Left hindlimb (tissue), 1 donor: ENCODE measurements around the gene BICRA.
"Not testable (repeated sequence)": the region's sequence is repeated elsewhere in the genome, so short reads cannot be mapped to it uniquely, and the experiment has no call there.

Experiments
- DNase-seq: peaks from one replicate; pipeline ENCODE4 v3.0.0-alpha.2; 2018

BICRA gene

DNA sequence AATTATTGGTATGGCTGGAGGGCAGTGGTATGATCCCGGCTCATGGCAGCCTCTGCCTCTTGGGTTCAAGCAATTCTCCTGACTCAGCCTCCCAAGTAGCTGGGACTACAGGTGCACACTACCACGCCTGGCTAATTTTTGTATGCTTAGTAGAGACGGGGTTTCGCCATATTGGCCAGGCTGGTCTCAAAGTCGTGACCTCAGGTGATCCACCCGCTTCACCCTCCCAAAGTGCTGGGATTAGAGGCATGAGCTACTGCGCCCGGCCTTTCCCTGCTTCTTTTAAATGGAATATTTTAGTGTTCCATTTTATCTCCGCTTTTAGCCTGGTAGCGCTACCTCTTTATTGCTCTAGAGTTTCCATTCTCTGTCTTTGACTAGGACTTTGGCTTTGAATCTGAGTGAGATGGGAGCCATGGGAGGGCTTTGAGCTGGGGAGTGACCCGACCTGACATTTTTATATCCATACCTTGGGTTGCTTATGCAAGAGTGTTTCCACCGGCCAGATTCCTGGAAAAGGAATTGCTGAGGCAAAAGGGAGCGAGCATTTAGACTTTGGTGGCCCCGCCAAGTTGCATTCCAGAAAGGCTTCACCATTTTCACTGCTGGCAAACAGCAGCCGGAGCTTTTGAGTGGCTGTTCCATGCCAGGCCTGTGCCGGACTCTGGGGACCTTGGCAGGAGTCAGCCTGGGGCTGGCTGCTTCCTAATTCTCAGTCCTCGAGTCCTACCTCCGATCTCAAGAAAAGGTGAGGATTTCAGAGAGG lies 22.9 kb downstream of the BICRA start:
- no peak for DNase-seq

DNA sequence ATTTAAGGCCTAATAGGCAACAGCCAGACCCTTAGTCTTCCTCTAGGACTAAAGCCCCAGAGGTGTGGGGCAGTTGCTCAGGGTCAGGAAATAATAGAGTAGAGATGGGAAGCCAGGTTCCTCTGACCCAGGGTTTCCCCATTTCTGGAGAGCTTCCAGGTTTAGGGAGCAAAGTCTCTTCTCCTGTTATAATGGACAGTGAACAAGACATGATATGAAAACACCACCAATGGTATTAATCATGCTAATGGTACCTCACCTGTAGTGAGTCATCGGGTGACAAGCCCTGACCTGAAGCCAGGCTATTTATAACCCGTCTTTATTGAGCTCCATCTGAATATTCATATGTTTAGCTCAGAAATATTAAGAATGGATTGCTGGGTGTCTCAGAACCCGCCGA lies 24.6 kb downstream of the BICRA start:
- no peak for DNase-seq

DNA sequence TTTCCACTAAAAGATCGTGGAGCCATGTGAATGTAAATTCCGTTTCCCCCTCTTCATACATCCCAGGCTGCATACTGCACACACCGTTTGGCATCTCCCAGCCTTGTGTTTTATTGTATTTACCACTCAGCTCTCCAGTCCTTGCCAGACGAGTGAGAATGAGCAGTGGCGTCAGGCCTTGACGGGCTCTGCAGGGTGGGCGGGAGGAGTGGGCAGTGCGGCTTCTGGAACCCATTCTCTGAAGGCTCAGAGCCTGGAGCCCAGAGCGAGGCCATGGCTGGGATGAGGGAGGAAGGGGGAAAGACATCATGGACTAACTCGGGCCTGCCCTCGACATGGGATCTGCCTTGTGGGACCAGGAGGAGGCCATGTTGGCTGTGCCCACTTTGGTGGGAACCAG lies 25.1 kb downstream of the BICRA start:
- no peak for DNase-seq

GRCh38 chr19:47635152-47635754 lies 26.3 kb downstream of the BICRA start:
- DNase-seq = not testable (repeated sequence)

GRCh38 chr19:47637550-47637949 lies 28.6 kb downstream of the BICRA start:
- no peak for DNase-seq

- DNase-seq = no peak
These were observed 33.1 kb downstream of the BICRA start for GRCh38 chr19:47641891-47642485.

GRCh38 chr19:47643281-47643680 lies 34.3 kb downstream of the BICRA start:
- no peak for DNase-seq

DNA sequence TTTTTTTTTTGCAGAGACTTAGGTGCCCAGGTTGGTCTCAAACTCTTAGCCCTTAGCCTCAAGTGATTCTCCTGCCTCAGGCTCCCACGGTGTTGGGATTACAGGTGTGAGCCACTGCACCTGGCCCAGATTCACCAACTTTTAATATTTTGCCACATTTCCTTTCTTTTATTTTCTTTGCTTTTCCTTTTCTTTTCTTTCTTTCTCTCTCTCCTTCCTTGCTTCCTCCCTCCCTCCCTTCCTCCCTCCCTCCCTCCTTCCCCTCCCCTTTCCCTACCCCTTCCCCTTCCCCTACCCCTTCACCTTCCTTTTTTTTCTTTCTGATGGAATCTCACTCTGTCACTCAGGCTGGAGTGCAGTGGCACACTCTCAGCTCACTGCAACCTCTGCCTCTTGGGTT lies 35.3 kb downstream of the BICRA start:
- no peak for DNase-seq

DNA sequence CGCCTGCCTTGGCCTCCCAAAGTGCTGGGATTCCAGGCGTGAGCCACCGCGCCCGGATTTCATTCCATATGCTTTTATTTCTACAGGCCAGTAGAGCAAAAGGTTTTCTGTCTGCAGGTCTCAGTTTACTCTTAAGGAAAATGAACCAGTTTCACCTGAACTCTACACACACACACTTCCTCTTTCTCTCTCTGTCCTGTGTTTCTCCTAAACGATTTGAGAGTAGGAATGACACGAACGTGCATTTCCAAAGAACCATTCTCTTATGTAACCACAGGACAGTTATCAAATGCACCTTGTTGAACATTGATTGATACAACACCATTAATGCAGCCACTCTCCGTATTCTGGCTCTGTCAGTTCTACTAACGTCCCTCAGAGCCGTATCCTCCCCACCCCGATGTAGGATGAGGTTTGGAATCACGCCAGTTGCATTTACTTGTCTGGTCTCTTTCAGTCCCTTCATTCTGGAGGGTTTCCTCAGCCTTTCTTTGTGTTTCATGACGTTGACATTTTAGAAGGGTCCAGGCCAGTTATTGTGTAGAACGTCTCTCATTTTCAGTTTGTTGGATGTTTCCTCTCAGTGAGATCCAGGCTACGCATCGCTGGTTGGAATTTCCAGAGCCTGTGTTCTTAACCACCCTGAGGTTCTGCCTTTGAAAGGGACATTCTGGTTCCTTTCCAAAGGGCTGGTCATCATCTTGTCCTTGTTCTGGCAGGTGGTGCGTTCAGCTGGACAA lies 36.0 kb downstream of the BICRA start:
- no peak for DNase-seq

GRCh38 chr19:47646924-47647323 lies 38.0 kb downstream of the BICRA start:
- no peak for DNase-seq

- DNase-seq = no peak
These were observed 40.7 kb downstream of the BICRA start for GRCh38 chr19:47649588-47649987.

- no peak for DNase-seq
These were observed 41.8 kb downstream of the BICRA start for GRCh38 chr19:47650700-47651099.

DNA sequence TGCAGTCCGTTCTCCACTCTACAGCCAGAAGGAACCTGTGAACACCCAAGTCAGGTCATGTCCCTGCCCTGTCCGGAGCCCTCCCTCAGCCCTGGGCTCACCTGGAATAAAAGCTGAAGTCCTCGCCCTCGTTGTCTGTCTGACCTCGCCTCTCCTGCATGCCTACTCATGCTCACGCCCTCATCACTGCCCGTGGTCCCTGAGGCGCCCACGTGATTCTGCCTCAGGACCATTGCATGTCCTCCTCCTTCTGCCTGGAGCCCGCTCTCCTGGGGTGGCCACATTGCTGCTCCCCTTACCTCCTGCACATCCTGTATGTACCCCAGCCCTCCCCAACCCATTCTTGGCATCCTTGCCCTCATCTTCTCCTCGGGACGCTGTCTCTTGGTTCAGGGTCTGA lies 42.2 kb downstream of the BICRA start:
- DNase-seq = no peak

- DNase-seq = no peak
These were observed 42.8 kb downstream of the BICRA start for GRCh38 chr19:47651691-47652090.

DNA sequence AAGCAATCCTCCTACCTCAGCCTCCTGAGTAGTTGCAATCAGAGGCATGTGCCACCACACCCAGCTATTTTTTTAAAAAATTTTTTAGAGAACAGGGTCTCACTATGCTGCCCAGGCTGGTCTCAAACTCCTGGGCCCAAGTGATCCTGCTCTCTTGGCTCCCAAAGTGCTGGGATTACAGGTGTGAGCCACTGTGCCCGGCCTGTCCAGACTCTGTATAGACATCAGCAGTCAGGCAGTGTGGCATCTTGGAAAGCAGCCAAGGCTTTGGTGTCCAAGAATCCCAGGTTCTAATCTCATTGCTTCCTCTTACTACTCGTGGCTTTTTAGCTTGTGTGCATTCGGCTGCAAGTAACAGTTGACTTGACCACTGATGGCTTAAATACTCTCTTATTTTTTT lies 43.4 kb downstream of the BICRA start:
- no peak for DNase-seq

DNA sequence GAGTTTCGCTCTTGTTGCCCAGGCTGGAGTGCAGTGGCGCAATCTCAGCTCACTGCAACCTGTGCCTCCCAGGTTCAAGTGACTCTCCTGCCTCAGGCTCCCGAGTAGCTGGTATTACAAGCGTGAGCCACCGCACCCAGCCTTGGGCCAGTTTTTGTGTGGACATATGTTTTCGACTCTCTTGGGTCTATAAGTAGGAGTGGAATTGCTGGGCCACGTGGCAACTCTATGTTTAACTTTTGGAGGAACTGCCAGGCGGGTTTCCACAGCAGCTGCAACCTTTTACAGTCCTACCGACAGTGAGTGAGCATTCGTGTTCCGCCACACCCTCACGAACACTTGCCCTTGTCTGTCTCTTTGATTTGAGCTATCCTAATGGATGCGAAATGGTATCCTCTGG lies 44.9 kb downstream of the BICRA start:
- no peak for DNase-seq

DNA sequence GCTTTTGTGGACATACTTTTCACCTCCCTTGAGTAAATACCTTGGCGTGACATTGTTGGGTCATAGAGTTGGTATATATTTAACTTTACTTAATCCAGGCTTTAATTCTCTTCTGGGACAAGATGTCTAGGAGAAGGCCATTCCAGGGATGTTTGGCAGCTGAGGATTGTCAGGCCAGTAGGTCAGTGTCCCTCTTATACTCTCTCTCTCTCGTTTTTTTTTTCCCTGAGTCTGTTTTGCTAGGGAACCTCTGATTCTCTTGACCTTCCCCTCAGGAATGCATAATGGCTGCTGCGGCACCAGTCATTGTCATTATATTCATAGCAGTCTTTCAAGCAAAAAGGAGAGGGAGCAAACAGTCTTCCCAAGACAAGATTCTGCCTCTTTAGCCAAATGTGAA lies 48.8 kb downstream of the BICRA start:
- no peak for DNase-seq

DNA sequence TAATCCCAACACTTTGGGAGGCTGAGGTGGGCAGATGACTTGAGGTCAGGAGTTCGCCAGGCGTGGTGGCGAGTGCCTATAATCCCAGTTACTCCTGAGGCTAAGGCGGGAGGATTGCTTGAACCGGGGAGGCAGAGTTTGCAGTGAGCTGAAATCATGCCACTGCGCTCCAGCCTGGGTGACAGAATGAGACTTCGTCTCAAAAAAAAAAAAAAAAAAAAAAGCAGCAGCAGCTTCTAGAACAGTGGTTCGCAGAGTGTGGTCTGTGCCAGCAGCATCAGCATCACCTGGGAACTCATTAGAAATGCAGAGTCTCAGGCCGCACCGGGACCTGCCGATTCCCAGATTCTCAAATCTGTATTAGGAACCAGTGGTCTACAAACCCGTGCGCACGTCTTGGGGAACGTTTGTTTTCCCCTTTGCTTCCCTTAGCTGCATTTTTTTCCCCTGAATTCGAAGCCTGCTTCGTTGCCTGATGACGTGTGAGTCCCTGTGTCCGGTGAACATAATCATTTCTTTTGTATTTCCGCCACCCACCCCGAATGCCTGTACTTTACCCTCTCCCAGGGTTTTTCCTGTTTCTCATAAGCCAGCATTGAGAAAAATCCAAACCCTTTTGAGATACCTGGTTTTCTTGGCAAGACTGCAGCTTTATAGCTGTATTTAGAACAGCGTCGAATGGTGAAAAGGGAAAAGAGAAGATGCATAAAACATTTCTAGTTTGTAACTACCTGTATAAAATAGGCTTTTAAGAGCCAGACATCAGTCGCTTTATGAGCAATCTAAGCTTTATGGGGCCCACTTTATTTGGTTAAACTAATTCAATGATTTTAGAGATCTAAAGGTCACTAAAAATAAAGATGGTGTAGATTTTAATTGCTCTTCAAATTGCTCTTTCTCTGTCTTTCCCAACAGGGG lies 49.8 kb downstream of the BICRA start:
- no peak for DNase-seq

GRCh38 chr19:47660435-47660832 lies 51.5 kb downstream of the BICRA start:
- DNase-seq = no peak

- no peak for DNase-seq
These were observed 52.2 kb downstream of the BICRA start for GRCh38 chr19:47661161-47661560.

- DNase-seq = no peak
These were observed 52.7 kb downstream of the BICRA start for GRCh38 chr19:47661611-47662010.

DNA sequence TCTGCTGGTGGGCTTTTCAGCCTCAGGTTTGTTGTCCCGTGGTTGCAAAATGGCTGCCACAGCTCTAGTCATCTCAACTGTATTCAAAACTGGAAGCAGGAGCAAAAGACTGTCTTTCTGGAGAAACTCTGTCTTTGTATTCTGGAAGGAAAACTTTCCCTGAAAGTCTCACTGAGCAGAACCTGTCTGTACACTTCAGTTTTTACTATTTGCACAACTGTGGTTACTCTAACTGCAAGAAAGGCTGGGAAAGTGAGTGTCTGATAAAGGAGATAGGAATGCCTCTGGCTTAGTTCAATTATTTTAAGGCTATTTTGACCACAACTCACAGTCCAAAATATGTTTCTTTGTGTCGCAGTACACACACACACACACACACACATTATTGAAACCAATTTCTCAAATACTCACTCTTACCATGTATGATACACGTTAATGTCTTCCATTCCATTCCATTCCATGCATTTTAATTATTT lies 54.5 kb downstream of the BICRA start:
- no peak for DNase-seq
